Measurements from ENCODE around the gene RGS12. TPM values are rescaled to one million over a fixed set of nuclear protein-coding genes. Genes with fewer than 3 reads are reported as not detected.

The RGS12 gene, protein sequence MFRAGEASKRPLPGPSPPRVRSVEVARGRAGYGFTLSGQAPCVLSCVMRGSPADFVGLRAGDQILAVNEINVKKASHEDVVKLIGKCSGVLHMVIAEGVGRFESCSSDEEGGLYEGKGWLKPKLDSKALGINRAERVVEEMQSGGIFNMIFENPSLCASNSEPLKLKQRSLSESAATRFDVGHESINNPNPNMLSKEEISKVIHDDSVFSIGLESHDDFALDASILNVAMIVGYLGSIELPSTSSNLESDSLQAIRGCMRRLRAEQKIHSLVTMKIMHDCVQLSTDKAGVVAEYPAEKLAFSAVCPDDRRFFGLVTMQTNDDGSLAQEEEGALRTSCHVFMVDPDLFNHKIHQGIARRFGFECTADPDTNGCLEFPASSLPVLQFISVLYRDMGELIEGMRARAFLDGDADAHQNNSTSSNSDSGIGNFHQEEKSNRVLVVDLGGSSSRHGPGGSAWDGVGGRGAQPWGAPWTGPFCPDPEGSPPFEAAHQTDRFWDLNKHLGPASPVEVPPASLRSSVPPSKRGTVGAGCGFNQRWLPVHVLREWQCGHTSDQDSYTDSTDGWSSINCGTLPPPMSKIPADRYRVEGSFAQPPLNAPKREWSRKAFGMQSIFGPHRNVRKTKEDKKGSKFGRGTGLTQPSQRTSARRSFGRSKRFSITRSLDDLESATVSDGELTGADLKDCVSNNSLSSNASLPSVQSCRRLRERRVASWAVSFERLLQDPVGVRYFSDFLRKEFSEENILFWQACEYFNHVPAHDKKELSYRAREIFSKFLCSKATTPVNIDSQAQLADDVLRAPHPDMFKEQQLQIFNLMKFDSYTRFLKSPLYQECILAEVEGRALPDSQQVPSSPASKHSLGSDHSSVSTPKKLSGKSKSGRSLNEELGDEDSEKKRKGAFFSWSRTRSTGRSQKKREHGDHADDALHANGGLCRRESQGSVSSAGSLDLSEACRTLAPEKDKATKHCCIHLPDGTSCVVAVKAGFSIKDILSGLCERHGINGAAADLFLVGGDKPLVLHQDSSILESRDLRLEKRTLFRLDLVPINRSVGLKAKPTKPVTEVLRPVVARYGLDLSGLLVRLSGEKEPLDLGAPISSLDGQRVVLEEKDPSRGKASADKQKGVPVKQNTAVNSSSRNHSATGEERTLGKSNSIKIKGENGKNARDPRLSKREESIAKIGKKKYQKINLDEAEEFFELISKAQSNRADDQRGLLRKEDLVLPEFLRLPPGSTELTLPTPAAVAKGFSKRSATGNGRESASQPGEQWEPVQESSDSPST (N-terminal part only)
- total RNA-seq, result 19.5 and 25.2 TPM in 2 replicates

DNA sequence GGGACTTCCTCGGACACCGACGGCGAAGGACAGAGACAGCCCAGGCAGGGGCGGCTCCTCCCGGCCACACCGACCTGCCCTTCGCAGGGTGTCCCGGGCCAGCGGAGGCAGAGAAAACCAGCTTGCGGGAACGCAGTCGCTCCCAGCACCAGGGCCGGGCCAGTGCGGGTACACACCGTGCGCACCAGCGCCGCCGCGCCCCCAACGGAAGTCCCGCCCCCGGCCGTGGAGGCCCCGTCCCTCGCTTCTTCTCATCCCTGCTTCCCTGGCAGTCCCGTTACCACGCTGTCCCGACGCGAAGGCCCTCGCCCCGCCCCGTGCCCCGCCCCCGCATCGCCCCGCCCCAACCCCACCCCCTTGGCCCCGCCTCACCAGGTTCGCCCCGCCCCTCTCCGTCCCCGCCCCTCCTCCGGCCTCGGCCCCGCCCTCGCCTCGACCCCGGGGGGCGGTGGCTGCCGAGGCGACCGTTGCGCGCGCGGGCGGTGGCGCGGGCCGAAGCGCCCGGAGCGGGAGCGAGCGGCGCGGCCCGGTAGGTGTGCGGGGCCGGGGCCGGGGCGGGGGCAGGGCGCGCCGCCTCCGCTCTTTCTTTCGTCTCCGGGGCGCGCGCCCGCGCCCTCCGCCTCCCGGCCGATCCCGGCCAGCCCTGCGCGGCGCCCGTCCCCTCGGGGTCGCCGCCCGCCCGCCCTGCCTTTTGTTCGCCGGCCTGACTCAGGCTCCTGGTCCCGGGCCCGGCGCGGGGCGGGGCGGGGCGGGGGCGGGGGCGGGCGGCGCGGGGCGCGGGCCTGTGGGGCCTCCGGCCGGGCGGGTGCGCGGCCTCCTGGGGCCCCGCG lies at the start of gene RGS12:
Gene RGS12, plus strand, starts transcription at position 451 of the 830 bp plus-strand sequence. CDS start 23,150 bp downstream, outside the sequence.

DNA sequence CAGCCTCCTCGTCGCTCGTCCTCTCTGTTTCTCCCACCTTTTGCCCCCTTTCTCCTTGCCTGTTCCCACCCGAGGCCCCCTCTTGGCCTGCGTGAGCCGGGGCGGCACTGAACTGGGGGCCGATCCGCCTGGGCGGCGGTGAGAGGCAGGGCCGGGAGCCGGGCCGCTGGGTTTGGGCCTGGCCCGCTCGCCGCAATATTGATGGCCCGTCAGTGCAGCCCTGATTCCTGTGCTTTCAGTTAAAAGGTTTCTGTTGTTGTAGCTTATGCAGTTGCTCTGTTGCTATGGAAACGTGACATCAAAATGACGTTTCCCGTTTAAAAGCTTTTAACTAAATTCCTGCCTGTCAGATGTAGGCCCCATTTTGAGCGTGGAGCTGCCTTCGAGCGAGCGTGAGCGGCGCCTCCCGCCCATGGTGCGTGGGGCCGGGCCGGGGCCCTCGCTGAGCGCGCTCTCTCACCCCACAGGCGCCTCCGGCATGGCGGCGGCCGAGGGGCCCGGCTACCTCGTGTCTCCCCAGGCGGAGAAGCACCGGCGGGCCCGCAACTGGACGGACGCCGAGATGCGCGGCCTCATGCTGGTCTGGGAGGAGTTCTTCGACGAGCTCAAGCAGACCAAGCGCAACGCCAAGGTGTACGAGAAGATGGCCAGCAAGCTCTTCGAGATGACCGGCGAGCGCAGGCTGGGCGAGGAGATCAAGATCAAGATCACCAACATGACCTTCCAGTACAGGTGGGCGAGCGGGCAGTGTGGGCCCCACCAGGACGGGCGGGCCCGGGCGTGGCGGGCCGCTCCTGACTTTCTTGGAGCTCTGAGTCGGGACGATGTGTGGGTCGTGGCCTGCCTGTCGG lies 43.8 kb upstream of the RGS12 start, which contains the start of gene MSANTD1:
Gene MSANTD1, plus strand, starts transcription at position 349 of the 851 bp plus-strand sequence. Its CDS starts 64 bp downstream, at position 413.

Other genes starting within 250 kb of the RGS12 start
- not detected in 2 replicates for gene HTT-AS, start 218.5 kb upstream of the RGS12 start, total RNA-seq
- 29.8 and 29.9 TPM in 2 replicates for gene HTT, start 218.3 kb upstream of the RGS12 start, total RNA-seq
- gene MSANTD1, start 43.9 kb upstream of the RGS12 start, total RNA-seq, result 0.32 and 0.60 TPM in 2 replicates
- under 0.01 and 0.26 TPM in 2 replicates for gene HGFAC, start 148.9 kb downstream of the RGS12 start, total RNA-seq
- gene DOK7, start 170.3 kb downstream of the RGS12 start, total RNA-seq, result under 0.01 and 0.09 TPM in 2 replicates
- gene LRPAP1, start 239.4 kb downstream of the RGS12 start, total RNA-seq, result 96.0 and 110 TPM in 2 replicates